ENCODE data around the gene SGCB. TPM values are rescaled to one million over a fixed set of nuclear protein-coding genes. Genes with fewer than 3 reads are reported as not detected.

SGCB gene
- total RNA-seq, 1 experiment from 2014 or later = 17.3 TPM

GRCh38 chr4:52035190-52035589 is 2.9 kb downstream of the SGCB start:
- no peak overlapping the region for H3K9ac ChIP-seq (ENCODE audit: low read length)
- H3K4me1 ChIP-seq (ENCODE audit: insufficient read depth, low read length) = peaks cover 17% of the 10 kb centered on the region
- no peak for DNase-seq
- ATAC-seq = no peak
- H3K36me3 ChIP-seq (ENCODE audit: low read depth, low read length) = peaks cover 15% of the 10 kb centered on the region; the same call in 1 of the 2 replicates
- peaks cover 44% of the 10 kb centered on the region for H3K79me2 ChIP-seq (ENCODE audit: low read length)
- no peak for TF ChIP-seq EZH2phosphoT487 (IDR thresholded peaks at IDR 0.05; ENCODE audit: borderline replicate concordance, low read length)
- H3K9me2 ChIP-seq (replicated peaks; ENCODE audit: low read length) = no peaks in the 10 kb centered on the region
- H4K20me1 ChIP-seq (ENCODE audit: low read length) = no peaks in the 10 kb centered on the region
- H3K4me3 ChIP-seq (ENCODE audit: low read length) = no peak overlapping the region
- intact Hi-C loops (cut with micrococcal nuclease) = loop anchor here (10.0 kb wide), 1 partner anchor 140 kb away; no protein-coding TSS in a partner anchor
- no peaks in the 10 kb centered on the region for H3K9me3 ChIP-seq (ENCODE audit: low read length)
- no peak overlapping the region for H3K4me2 ChIP-seq (ENCODE audit: low read length)
- H3K27ac ChIP-seq (ENCODE audit: low read length) = no peak overlapping the region
- POLR2A ChIA-PET (ENCODE audit: unreplicated experiment) = no interaction called here
- H3F3A ChIP-seq (ENCODE audit: low read length, unreplicated experiment) = no peaks in the 10 kb centered on the region
- H2AFZ ChIP-seq (ENCODE audit: low read length) = no peak overlapping the region
- CTCF ChIA-PET = no interaction called here
- no peaks in the 10 kb centered on the region for H3K27me3 ChIP-seq (ENCODE audit: low read length)
- BruUV-seq (replicated peaks) = no TSS peak

GRCh38 chr4:52032005-52032404 is 6.1 kb downstream of the SGCB start:
- intact Hi-C loops (cut with micrococcal nuclease) = loop anchor here (10.0 kb wide), 1 partner anchor 143 kb away; no protein-coding TSS in a partner anchor
- Histone ChIP-seq H3K4me1 (ENCODE audit: insufficient read depth, low read length) (peaks cover 21% of the 10 kb centered on the region), H2AFZ (ENCODE audit: low read length) (no peak overlapping the region), H3K79me2 (ENCODE audit: low read length) (peaks cover 37% of the 10 kb centered on the region), H3K27ac (ENCODE audit: low read length) (no peak overlapping the region), H3K4me2 (ENCODE audit: low read length) (no peak overlapping the region), H3K27me3 (ENCODE audit: low read length) (no peaks in the 10 kb centered on the region), H3K9me2 (replicated peaks; ENCODE audit: low read length) (no peaks in the 10 kb centered on the region), H3K4me3 (ENCODE audit: low read length) (no peak overlapping the region), H4K20me1 (ENCODE audit: low read length) (no peaks in the 10 kb centered on the region), H3K36me3 (ENCODE audit: low read depth, low read length) (peaks cover 30% of the 10 kb centered on the region), H3K9me3 (ENCODE audit: low read length) (no peaks in the 10 kb centered on the region), H3K9ac (ENCODE audit: low read length) (no peak overlapping the region), H3F3A (ENCODE audit: low read length, unreplicated experiment) (peaks cover 4% of the 10 kb centered on the region)
- CTCF ChIA-PET = no interaction called here
- ATAC-seq (no peak), DNase-seq (no peak)
- BruUV-seq (replicated peaks) = no TSS peak
- TF ChIP-seq EZH2phosphoT487 (IDR thresholded peaks at IDR 0.05; ENCODE audit: borderline replicate concordance, low read length) (no peak), EZH2 (IDR thresholded peaks at IDR 0.05; ENCODE audit: low read length, unreplicated experiment) (no peak)
- POLR2A ChIA-PET (ENCODE audit: unreplicated experiment) = no interaction called here

- CTCF ChIA-PET = no interaction called here
- Histone ChIP-seq H3K4me1 (ENCODE audit: insufficient read depth, low read length) (peaks cover 14% of the 10 kb centered on the region), H3K27me3 (ENCODE audit: low read length) (no peaks in the 10 kb centered on the region), H3K36me3 (ENCODE audit: low read depth, low read length) (peaks cover 37% of the 10 kb centered on the region), H3K4me2 (ENCODE audit: low read length) (peak overlapping the region; percentile 22), H3K79me2 (ENCODE audit: low read length) (peaks cover 8% of the 10 kb centered on the region; the same call in 1 of the 2 replicates), H2AFZ (ENCODE audit: low read length) (no peak overlapping the region), H3F3A (ENCODE audit: low read length, unreplicated experiment) (peaks cover 4% of the 10 kb centered on the region), H3K9me2 (replicated peaks; ENCODE audit: low read length) (no peaks in the 10 kb centered on the region), H3K27ac (ENCODE audit: low read length) (0 out of 2 replicates have a peak overlapping the region, but pooled peaks have one; percentile 16), H3K9ac (ENCODE audit: low read length) (no peak overlapping the region), H3K9me3 (ENCODE audit: low read length) (no peaks in the 10 kb centered on the region), H3K4me3 (ENCODE audit: low read length) (no peak overlapping the region), H4K20me1 (ENCODE audit: low read length) (no peaks in the 10 kb centered on the region)
- DNase-seq = peak; percentile 96
- POLR2A ChIA-PET (ENCODE audit: unreplicated experiment) = interaction anchor here (1.2 kb wide), 1 partner anchor 9 kb away, joined by 5 read pairs; the partner anchor contains the start of gene SGCB
- no peak for TF ChIP-seq CTCF (conservative IDR thresholded peaks at IDR 0.05; ENCODE audit: low read depth, low read length)
- TF ChIP-seq EZH2 (IDR thresholded peaks at IDR 0.05; ENCODE audit: low read length, unreplicated experiment) = no peak
- no peak for TF ChIP-seq EZH2phosphoT487 (IDR thresholded peaks at IDR 0.05; ENCODE audit: borderline replicate concordance, low read length)
- BruUV-seq (replicated peaks) = no TSS peak
- intact Hi-C loops (cut with micrococcal nuclease) = loop anchor here (1.0 kb wide), 2 partner anchors 8 to 73 kb away; no protein-coding TSS in a partner anchor
- ATAC-seq = peak; percentile 99
These were observed 9.1 kb downstream of the SGCB start for GRCh38 chr4:52028970-52029369.

Data from PC-3 (cell line).